Chondrocyte (in vitro differentiated cells): ENCODE data around the gene KIF23. TPM values are rescaled to one million over a fixed set of nuclear protein-coding genes. Genes with fewer than 3 reads are reported as not detected.

Experiments used
- DNase-seq: peaks from one replicate; pipeline ENCODE4 v3.0.0; 2021; ENCODE audit warnings: mixed read lengths, low spot score
- H3K27ac Mint-ChIP-seq: one replicate; pipeline ENCODE4 v1.8.0; 2021; ENCODE audit warnings: mild to moderate bottlenecking, moderate library complexity, mixed read lengths; ENCODE audit not compliant: unreplicated experiment
- H3K27me3 Mint-ChIP-seq: 2 replicates; pipeline ENCODE4 v1.8.0; 2021; ENCODE audit warnings: low read depth, mixed read lengths
- H3K36me3 Mint-ChIP-seq: 2 replicates; pipeline ENCODE4 v1.8.0; 2021; ENCODE audit warnings: low read depth, mixed read lengths
- H3K4me1 Mint-ChIP-seq: 2 replicates; pipeline ENCODE4 v1.8.0; 2021; ENCODE audit warnings: low read depth, mild to moderate bottlenecking, mixed read lengths
- H3K4me3 Mint-ChIP-seq: one replicate; pipeline ENCODE4 v1.8.0; 2021; ENCODE audit warnings: mild to moderate bottlenecking, moderate library complexity, mixed read lengths; ENCODE audit not compliant: unreplicated experiment
- H3K9me3 Mint-ChIP-seq: 2 replicates; pipeline ENCODE4 v1.8.0; 2021; ENCODE audit warnings: low read depth, mixed read lengths
- total RNA-seq: library from RNA; stranded (reverse); gene quantifications from 3 replicates; pipeline ENCODE4 v1.2.1, GENCODE V29; 2021
- TF ChIP-seq, protein P1 (sequence below): fragments of 200-600 bp; sonication (generic); IDR thresholded peaks from 2 replicates; pipeline ENCODE4 v1.5.0; 2021; ENCODE audit warnings: antibody characterized with exemption, mild to moderate bottlenecking, moderate library complexity

KIF23 gene
- total RNA-seq, 1 donor from 2014 or later = 13.5 TPM

DNA sequence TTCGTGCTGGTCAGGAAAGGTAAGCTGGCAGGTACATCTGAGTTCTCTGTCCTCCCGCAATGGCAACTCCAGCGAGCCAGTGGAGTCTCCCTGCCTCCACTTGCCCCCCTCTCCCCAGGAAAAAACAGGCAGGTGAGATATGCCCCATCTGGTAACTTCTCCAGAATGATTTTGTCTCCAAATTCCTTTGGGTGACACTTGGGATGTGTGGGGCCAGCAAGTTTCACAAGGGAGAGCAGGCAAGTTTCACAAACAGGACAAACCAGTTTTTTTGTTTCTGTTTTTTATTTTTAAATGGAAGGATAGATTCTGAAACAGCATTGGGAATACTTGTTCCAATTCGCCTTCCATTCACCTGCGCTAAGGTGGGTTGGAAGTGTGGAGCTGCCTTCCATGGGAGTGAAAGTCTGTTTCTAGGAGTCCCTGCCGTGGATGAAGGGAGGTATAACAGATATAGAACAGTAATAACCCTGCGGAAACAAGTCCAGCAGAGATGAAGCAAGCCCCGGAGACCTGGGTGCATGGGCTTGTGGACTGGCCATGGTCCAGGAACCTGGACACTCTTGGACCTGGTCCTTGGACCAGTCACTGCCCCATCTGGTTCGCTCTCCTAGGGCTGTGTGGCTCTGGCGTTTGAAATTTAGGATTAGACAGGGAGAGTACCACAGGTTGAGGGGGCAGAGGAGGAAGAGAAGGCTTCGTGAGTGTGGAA, 22.9 kb upstream of the KIF23 start:
- TF ChIP-seq, protein P1, sequence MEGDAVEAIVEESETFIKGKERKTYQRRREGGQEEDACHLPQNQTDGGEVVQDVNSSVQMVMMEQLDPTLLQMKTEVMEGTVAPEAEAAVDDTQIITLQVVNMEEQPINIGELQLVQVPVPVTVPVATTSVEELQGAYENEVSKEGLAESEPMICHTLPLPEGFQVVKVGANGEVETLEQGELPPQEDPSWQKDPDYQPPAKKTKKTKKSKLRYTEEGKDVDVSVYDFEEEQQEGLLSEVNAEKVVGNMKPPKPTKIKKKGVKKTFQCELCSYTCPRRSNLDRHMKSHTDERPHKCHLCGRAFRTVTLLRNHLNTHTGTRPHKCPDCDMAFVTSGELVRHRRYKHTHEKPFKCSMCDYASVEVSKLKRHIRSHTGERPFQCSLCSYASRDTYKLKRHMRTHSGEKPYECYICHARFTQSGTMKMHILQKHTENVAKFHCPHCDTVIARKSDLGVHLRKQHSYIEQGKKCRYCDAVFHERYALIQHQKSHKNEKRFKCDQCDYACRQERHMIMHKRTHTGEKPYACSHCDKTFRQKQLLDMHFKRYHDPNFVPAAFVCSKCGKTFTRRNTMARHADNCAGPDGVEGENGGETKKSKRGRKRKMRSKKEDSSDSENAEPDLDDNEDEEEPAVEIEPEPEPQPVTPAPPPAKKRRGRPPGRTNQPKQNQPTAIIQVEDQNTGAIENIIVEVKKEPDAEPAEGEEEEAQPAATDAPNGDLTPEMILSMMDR = no peak
- H3K4me1 Mint-ChIP-seq = peaks cover 33% of the 10 kb centered on the region
- no peak overlapping the region for H3K27ac Mint-ChIP-seq

DNA sequence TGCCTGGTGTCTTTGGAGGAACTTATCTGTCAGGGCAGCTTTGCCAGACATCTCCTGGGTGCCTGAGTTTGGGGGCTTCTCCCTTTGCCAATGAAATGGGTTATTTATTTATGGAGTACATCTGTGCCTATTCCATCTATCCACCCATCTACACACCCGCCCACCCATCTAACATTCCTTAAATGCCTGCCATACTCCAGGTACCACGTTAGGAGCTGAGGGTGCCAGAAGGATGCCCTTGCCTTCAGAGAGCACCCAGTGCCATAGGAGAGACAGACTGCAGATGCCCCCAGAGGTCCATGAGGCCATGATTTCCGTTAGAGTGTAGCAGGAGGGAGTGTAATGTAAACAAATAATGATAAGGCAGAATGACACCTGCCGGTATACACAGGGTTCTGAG, 21.8 kb upstream of the KIF23 start:
- no peak overlapping the region for H3K27ac Mint-ChIP-seq
- no peak overlapping the region for H3K4me3 Mint-ChIP-seq
- no peaks in the 10 kb centered on the region for H3K27me3 Mint-ChIP-seq
- no peaks in the 10 kb centered on the region for H3K9me3 Mint-ChIP-seq
- no peak for DNase-seq
- peaks cover 2% of the 10 kb centered on the region for H3K36me3 Mint-ChIP-seq
- TF ChIP-seq, protein P1 = no peak
- peaks cover 33% of the 10 kb centered on the region for H3K4me1 Mint-ChIP-seq

More for the DNA sequence above, 22.9 kb upstream of the KIF23 start:
- no peak for DNase-seq
- no peak overlapping the region for H3K4me3 Mint-ChIP-seq
- no peaks in the 10 kb centered on the region for H3K27me3 Mint-ChIP-seq
- peaks cover 2% of the 10 kb centered on the region for H3K36me3 Mint-ChIP-seq
- H3K9me3 Mint-ChIP-seq = no peaks in the 10 kb centered on the region

DNA sequence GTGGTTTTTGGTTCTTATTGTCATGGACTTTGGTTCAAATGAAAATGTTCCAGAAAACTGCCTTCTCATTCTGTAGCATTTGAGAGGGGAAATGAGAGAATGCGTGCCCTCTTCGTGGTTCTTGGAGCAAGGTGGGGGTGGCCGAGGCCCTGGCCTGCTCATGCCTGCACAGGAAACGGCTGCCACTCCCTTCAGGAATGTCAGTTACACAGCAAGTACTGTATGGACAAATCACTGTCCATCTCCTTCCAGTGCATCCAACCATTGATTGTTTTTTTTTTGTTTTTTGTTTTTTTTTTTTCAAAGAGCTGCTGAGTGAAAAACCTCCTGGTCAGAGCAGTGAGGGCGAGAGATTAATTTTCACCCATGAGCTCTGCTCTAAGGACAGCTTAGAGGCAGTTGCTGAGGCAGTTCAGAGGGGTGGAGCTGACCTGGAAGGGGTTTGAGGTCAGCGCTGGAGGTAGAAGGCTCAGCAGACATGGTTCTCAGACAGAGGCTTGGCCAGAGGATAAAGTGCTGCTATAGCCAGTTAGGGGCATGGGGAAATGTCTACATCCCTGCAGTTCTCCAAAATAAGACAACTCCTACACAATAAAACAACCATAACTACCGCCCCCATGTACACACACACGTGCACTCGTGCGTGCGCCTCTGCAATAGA, 20.2 kb upstream of the KIF23 start:
- peak overlapping the region; percentile 70 for H3K27ac Mint-ChIP-seq
- H3K4me1 Mint-ChIP-seq = peaks cover 28% of the 10 kb centered on the region
- no peak for DNase-seq
- no peaks in the 10 kb centered on the region for H3K9me3 Mint-ChIP-seq
- TF ChIP-seq, protein P1 = no peak
- H3K27me3 Mint-ChIP-seq = no peaks in the 10 kb centered on the region
- no peak overlapping the region for H3K4me3 Mint-ChIP-seq
- H3K36me3 Mint-ChIP-seq = peaks cover 2% of the 10 kb centered on the region

DNA sequence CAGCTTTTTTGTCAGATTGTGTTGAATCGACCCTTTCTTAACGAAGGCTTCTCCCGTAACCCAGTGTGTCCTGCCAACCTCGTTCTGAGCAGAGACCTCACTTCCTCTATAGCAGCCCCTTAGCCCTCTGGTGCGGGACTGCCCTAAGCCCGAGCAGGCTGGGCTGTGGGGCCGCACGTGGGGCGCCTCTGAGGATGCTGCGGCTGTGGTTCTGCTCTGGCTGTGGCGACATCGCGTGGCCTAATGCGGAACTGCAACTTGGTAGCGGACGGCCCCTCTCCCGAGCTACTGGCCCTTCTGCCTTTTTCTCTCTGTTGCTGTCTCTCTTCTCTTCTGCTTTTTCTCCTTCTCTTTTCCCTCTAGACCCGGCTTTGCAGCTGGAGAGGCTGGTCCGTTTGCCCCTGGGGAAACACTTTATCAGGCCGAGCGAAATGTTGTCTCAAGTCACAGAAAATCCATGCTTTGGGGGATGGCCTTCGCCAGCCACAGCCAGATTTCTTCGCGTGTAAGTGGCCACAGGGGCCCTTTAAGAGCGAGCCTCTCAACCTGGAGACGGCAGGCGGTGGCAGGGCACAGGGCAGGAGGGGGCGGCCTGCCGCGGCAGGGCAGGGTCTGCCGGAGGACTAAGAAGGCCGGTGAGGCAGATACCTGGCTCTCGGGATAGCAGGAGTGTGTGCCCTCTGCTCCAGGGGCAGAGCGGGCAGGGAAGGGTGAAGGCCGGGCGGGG, 19.4 kb upstream of the KIF23 start:
- H3K4me3 Mint-ChIP-seq = peak overlapping the region; percentile 35
- peak overlapping the region; percentile 70 for H3K27ac Mint-ChIP-seq
- peaks cover 2% of the 10 kb centered on the region for H3K36me3 Mint-ChIP-seq
- TF ChIP-seq, protein P1 = peak; percentile 95
- H3K27me3 Mint-ChIP-seq = no peaks in the 10 kb centered on the region
- no peaks in the 10 kb centered on the region for H3K9me3 Mint-ChIP-seq
- peaks cover 27% of the 10 kb centered on the region for H3K4me1 Mint-ChIP-seq
- DNase-seq = no peak

DNA sequence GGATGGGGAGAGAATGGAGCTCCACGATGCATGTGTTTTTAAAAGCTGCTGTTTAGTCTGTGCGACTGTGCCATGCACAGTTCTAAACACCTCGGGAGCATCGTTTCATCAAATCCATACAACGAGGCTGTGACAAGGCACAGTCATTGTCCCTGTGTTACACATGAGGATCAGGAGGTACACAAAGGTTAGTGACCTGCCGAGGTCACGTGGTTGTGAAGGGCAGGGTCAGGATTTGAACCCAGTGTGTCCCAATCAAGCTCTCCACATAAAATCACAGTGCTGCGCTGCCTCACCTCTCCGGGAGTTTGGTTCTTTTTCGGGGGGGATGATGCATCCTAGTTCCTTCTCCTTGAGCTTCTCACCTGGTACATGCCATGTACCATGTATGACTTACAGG, 18.7 kb upstream of the KIF23 start:
- Mint-ChIP-seq H3K36me3 (peaks cover 4% of the 10 kb centered on the region), H3K9me3 (no peaks in the 10 kb centered on the region), H3K4me3 (no peak overlapping the region), H3K27me3 (no peaks in the 10 kb centered on the region), H3K27ac (no peak overlapping the region), H3K4me1 (peaks cover 27% of the 10 kb centered on the region)
- DNase-seq = no peak
- TF ChIP-seq, protein P1 = no peak
